Kidney epithelial cell (primary cell): ENCODE data around the gene FGR. TPM values are rescaled to one million over a fixed set of nuclear protein-coding genes. Genes with fewer than 3 reads are reported as not detected.
A peak's percentile ranks its signal among the peaks of the same experiment; 100 is the strongest.
"Not testable (repeated sequence)": the region's sequence is repeated elsewhere in the genome, so short reads cannot be mapped to it uniquely, and the experiment has no call there.

Experiments used
- DNase-seq: peaks from one replicate; pipeline ENCODE4 v3.0.0-alpha.2; 2010; ENCODE audit warnings: low read depth
- H3K27me3 ChIP-seq: 2 replicates; pipeline ENCODE4 v1.6.0; 2011; ENCODE audit warnings: low read length; ENCODE audit not compliant: control insufficient read depth, insufficient read depth
- H3K36me3 ChIP-seq: 2 replicates; pipeline ENCODE4 v1.5.1; 2011; ENCODE audit warnings: low read length; ENCODE audit not compliant: control insufficient read depth, insufficient read depth
- H3K4me3 ChIP-seq: 2 replicates; pipeline ENCODE4 v1.5.1; 2011; ENCODE audit warnings: low read depth, mild to moderate bottlenecking, control low read depth, low read length
- CTCF ChIP-seq: IDR thresholded peaks from 2 replicates; pipeline ENCODE4 v1.5.1; 2011; ENCODE audit warnings: mild to moderate bottlenecking, moderate library complexity, low read length, control low read depth, inconsistent platforms; ENCODE audit not compliant: insufficient read depth, poor library complexity, severe bottlenecking
- total RNA-seq: library from RNA; depleted of rRNA; stranded (reverse); fragments of >200 nt; gene quantifications from 2 replicates; pipeline ENCODE4 v1.2.3, GENCODE V29; 2015

Gene FGR
- total RNA-seq: 0.41 TPM in 1 of 2 replicates, not detected in the other

GRCh38 chr1:27634985-27635367 is at the start of gene FGR:
Gene FGR (minus strand): TSS chr1:27635185. CDS start chr1:27623916, 11,269 bp downstream.
- Histone ChIP-seq H3K27me3 (peaks cover 20% of the 10 kb centered on the region), H3K36me3 (no peaks in the 10 kb centered on the region), H3K4me3 (peak within 1 kb of the TSS; percentile 32)
- no peak for DNase-seq
- no peak for TF ChIP-seq CTCF

DNA sequence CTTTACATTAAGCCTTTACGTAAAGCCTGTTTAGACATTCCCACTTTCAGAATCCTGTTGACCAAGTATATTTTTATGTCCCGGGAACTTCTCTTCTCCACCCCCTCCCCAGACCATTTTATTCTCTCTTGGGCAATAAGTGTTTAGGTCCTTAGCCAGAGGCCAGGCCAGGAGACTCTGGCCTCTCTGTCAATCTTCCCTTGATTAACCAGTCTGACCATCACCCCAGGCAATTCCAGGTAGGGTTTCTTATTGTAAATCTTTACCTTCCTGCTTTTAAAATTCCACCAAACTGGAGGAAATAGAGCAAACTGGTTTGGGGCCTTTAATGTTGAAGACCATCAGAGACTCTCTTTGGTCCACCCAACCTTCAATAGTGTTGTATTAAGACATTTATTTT is 49.2 kb upstream of the FGR start:
- DNase-seq: no peak
- no peaks in the 10 kb centered on the region for H3K36me3 ChIP-seq

GRCh38 chr1:27682351-27682944 is 47.5 kb upstream of the FGR start:
- peaks cover 11% of the 10 kb centered on the region for H3K27me3 ChIP-seq
- DNase-seq: no peak

More for the DNA sequence above, 49.2 kb upstream of the FGR start:
- no peak for TF ChIP-seq CTCF
- no peak overlapping the region for H3K4me3 ChIP-seq
- peaks cover 11% of the 10 kb centered on the region for H3K27me3 ChIP-seq

GRCh38 chr1:27681580-27681979 is 46.6 kb upstream of the FGR start:
- DNase-seq, H3K4me3 ChIP-seq, H3K36me3 ChIP-seq, H3K27me3 ChIP-seq: not testable (repeated sequence)

More at GRCh38 chr1:27682351-27682944, 47.5 kb upstream of the FGR start:
- Histone ChIP-seq H3K36me3 (no peaks in the 10 kb centered on the region), H3K4me3 (no peak overlapping the region)
- TF ChIP-seq CTCF: no peak

- not testable (repeated sequence) for DNase-seq, H3K27me3 ChIP-seq, H3K36me3 ChIP-seq, H3K4me3 ChIP-seq
Measured at GRCh38 chr1:27680225-27680791, 45.3 kb upstream of the FGR start.

GRCh38 chr1:27678747-27679146 is 43.8 kb upstream of the FGR start:
- H3K27me3 ChIP-seq: no peaks in the 10 kb centered on the region
- no peak for DNase-seq

More at GRCh38 chr1:27678747-27679146, 43.8 kb upstream of the FGR start:
- no peak for TF ChIP-seq CTCF
- H3K36me3 ChIP-seq: no peaks in the 10 kb centered on the region
- no peak overlapping the region for H3K4me3 ChIP-seq
